B cell (primary cell): ENCODE data around the gene GIMAP2. TPM values are rescaled to one million over a fixed set of nuclear protein-coding genes. Genes with fewer than 3 reads are reported as not detected.

Source experiments
- ATAC-seq: fragments of 200-7000 bp; cut with Tn5 transposase; one replicate; pipeline ENCODE4 v1.10.0; 2021; ENCODE audit warnings: low read depth, mild to moderate bottlenecking, moderate number of reproducible peaks, moderate library complexity
- CTCF ChIA-PET: fragments of 350-600 bp; sonication (Branson Sonifier 250); formaldehyde crosslinking; loops from one replicate; lab custom pipeline; 2021; ENCODE audit warnings: antibody characterized with exemption, inconsistent platforms; lab: Charles Lee
- POLR2A ChIA-PET: fragments of 350-600 bp; sonication (Branson Sonifier 250); formaldehyde crosslinking; loops from one replicate; lab custom pipeline; 2021; ENCODE audit warnings: antibody characterized with exemption; lab: Charles Lee
- DNase-seq: peaks from one replicate; pipeline ENCODE4 v3.0.0; 2013
- H2AFZ ChIP-seq: 2 replicates; pipeline ENCODE4 v1.6.1; 2012; ENCODE audit warnings: mild to moderate bottlenecking, low read depth, low read length; ENCODE audit not compliant: insufficient read depth, poor library complexity, severe bottlenecking
- H3K27ac ChIP-seq, 2 donors: 1 replicate in 1 of 2; 2 replicates in 1 of 2; pipeline ENCODE4 v1.5.1; 2012 to 2013; ENCODE audit warnings: low read length in 2 of 2, mild to moderate bottlenecking in 2 of 2, moderate library complexity in 1 of 2
- H3K27me3 ChIP-seq, 4 experiments: fragments of 200-600 bp in 1 of 4; sonication (generic) in 1 of 4; replicated peaks in 1 of 4; 1 replicate in 2 of 4; 2 replicates in 2 of 4; pipeline versions ENCODE4 v1.6.1 to v1.7.0; 2013 to 2016; ENCODE audit warnings: low read length in 3 of 4, mild to moderate bottlenecking in 2 of 4, mixed read lengths in 1 of 4, moderate library complexity in 1 of 4; ENCODE audit not compliant: insufficient read depth in 4 of 4, control insufficient read depth in 3 of 4; ENCODE audit errors: control extremely low read depth in 1 of 4
- H3K36me3 ChIP-seq, 2 experiments: replicated peaks in 1 of 2; 1 replicate in 1 of 2; 2 replicates in 1 of 2; pipeline versions ENCODE4 v1.6.1 to v1.7.1; 2013; ENCODE audit warnings: low read length in 1 of 2; ENCODE audit not compliant: insufficient read depth in 2 of 2, control insufficient read depth in 1 of 2; ENCODE audit errors: control extremely low read depth in 1 of 2, extremely low read depth in 1 of 2
- H3K4me1 ChIP-seq, 2 donors: fragments of 200-600 bp in 1 of 2; sonication (generic) in 1 of 2; 1 replicate in 1 of 2; 2 replicates in 1 of 2; pipeline versions ENCODE4 v1.5.1 to v1.6.1; 2013 to 2017; ENCODE audit warnings: low read length in 2 of 2; ENCODE audit not compliant: control insufficient read depth in 2 of 2, insufficient read depth in 2 of 2
- H3K4me2 ChIP-seq: replicated peaks from 2 replicates; pipeline ENCODE3; 2012; ENCODE audit warnings: mild to moderate bottlenecking, low read depth, low read length; ENCODE audit not compliant: poor library complexity, severe bottlenecking
- H3K4me3 ChIP-seq, 5 experiments: fragments of 200-600 bp in 1 of 5; sonication (generic) in 1 of 5; 1 replicate in 3 of 5; 2 replicates in 2 of 5; pipeline versions ENCODE4 v1.5.1 to v1.7.0; 2011 to 2016; ENCODE audit warnings: low read length in 4 of 5, mild to moderate bottlenecking in 4 of 5, low read depth in 2 of 5, control low read depth in 1 of 5, moderate library complexity in 1 of 5; ENCODE audit not compliant: insufficient read depth in 1 of 5; ENCODE audit errors: control extremely low read depth in 1 of 5, extremely low read depth in 1 of 5
- H3K79me2 ChIP-seq: fragments of 200-600 bp; sonication (generic); one replicate; pipeline ENCODE4 v1.6.0; 2016; ENCODE audit warnings: low read length; ENCODE audit not compliant: control insufficient read depth, insufficient read depth
- H3K9ac ChIP-seq: fragments of 200-600 bp; sonication (generic); 2 replicates; pipeline ENCODE4 v1.6.1; 2017; ENCODE audit warnings: mild to moderate bottlenecking, low read length, moderate library complexity
- H3K9me3 ChIP-seq, 3 donors: one replicate each; pipeline versions ENCODE4 v1.6.1 to v1.7.1; 2013; ENCODE audit warnings: low read length in 2 of 3; ENCODE audit not compliant: control insufficient read depth in 2 of 3, insufficient read depth in 1 of 3; ENCODE audit errors: control extremely low read depth in 1 of 3
- H4K20me1 ChIP-seq: 2 replicates; pipeline ENCODE4 v1.6.0; 2012; ENCODE audit warnings: mild to moderate bottlenecking, low read length; ENCODE audit not compliant: insufficient read depth, control insufficient read depth, poor library complexity, severe bottlenecking
- H3K27ac Mint-ChIP-seq: one replicate; pipeline ENCODE4 v1.8.0; 2021; ENCODE audit warnings: mixed read lengths
- H3K27me3 Mint-ChIP-seq: one replicate; pipeline ENCODE4 v1.8.0; 2021; ENCODE audit warnings: mixed read lengths
- H3K4me1 Mint-ChIP-seq: one replicate; pipeline ENCODE4 v1.8.0; 2021; ENCODE audit warnings: mixed read lengths
- H3K4me3 Mint-ChIP-seq: one replicate; pipeline ENCODE4 v1.8.0; 2021; ENCODE audit warnings: mixed read lengths
- H3K9me3 Mint-ChIP-seq: one replicate; pipeline ENCODE4 v1.8.0; 2022; ENCODE audit warnings: mixed read lengths; ENCODE audit not compliant: insufficient read depth
- CTCF ChIP-seq: fragments of 200-600 bp; IDR thresholded peaks from one replicate; pipeline ENCODE4 v1.8.0; 2022; ENCODE audit warnings: antibody characterized with exemption, mild to moderate bottlenecking
- EZH2 ChIP-seq: IDR thresholded peaks from 2 replicates; pipeline ENCODE4 v1.6.1; 2012; ENCODE audit warnings: borderline replicate concordance, low read depth, mild to moderate bottlenecking, moderate library complexity, low read length; ENCODE audit not compliant: insufficient read depth, poor library complexity, severe bottlenecking
- WGBS: methylation state at CpG from one replicate; pipeline ENCODE4 v1.1.5; 2013; ENCODE audit warnings: missing lambda C conversion rate; ENCODE audit not compliant: insufficient coverage; 5-methylcytosine and 5-hydroxymethylcytosine counted together
- intact Hi-C: fragments of 100-400 bp; cut with micrococcal nuclease; formaldehyde crosslinking; loops from one replicate; pipeline ENCODE4 v1.10.0; 2022
- polyA plus RNA-seq: library from polyadenylated mRNA; depleted of rRNA; stranded (reverse); fragments of >200 nt; gene quantifications from 2 replicates; pipeline ENCODE4 v1.2.3, GENCODE V29; 2012
- total RNA-seq, 2 donors: library from RNA; stranded (reverse); fragments of 120-200 nt in 1 of 2; gene quantifications; 1 replicate in 1 of 2; 2 replicates in 1 of 2; pipeline versions ENCODE4 v1.2.3 to v1.2.4, GENCODE V29; 2013 to 2022

Gene GIMAP2
- total and polyA plus RNA-seq, 2 donors (not counting 1 experiment from before 2014, with no cell fraction given), result 13.2 to 18.1 TPM

- H3K9ac ChIP-seq, result no peak overlapping the region
- intact Hi-C loops, result no loop called here
- no peak overlapping the region for H2AFZ ChIP-seq
- no peak for DNase-seq
- H3K4me2 ChIP-seq, result no peak overlapping the region
- H4K20me1 ChIP-seq, result no peaks in the 10 kb centered on the region
- H3K4me3 ChIP-seq, result no peak overlapping the region
- H3K79me2 ChIP-seq, result no peaks in the 10 kb centered on the region
- H3K4me1 ChIP-seq, result peaks cover 6 to 12% of the 10 kb centered on the region in 2 donors
- H3K27ac ChIP-seq, result no peak overlapping the region
- peaks cover 7% of the 10 kb centered on the region for H3K27me3 Mint-ChIP-seq
- TF ChIP-seq CTCF (no peak), EZH2 (no peak)
- POLR2A ChIA-PET, result no interaction called here
- H3K27me3 ChIP-seq, result peaks cover 0 to 6% (median 1%) of the 10 kb centered on the region in 4 experiments
- no peak overlapping the region for H3K4me3 Mint-ChIP-seq
- peaks cover 7% of the 10 kb centered on the region for H3K4me1 Mint-ChIP-seq
- H3K9me3 ChIP-seq, result peaks cover 0 to 2% (median 0%) of the 10 kb centered on the region in 3 donors
- CTCF ChIA-PET, result no interaction called here
- no peak for ATAC-seq
- 84% methylated on average over 4 of the region's 5 CpGs for WGBS
- no peaks in the 10 kb centered on the region for H3K36me3 ChIP-seq
- H3K27ac Mint-ChIP-seq, result no peak overlapping the region
- peaks cover 2% of the 10 kb centered on the region for H3K9me3 Mint-ChIP-seq
These were observed 47.4 kb downstream of the GIMAP2 start for GRCh38 chr7:150732786-150733481.

GRCh38 chr7:150733482-150734095, 48.1 kb downstream of the GIMAP2 start:
- H3K79me2 ChIP-seq, result no peaks in the 10 kb centered on the region
- H3K4me2 ChIP-seq, result no peak overlapping the region
- DNase-seq (no peak), ATAC-seq (no peak)
- peaks cover 6 to 13% of the 10 kb centered on the region in 2 donors for H3K4me1 ChIP-seq
- intact Hi-C loops, result no loop called here
- CTCF ChIA-PET, result no interaction called here
- 67% methylated on average over 1 of the region's 5 CpGs for WGBS
- no peaks in the 10 kb centered on the region for H3K9me3 ChIP-seq
- no peak overlapping the region for H3K9ac ChIP-seq
- no peak overlapping the region for H3K4me3 ChIP-seq
- no peaks in the 10 kb centered on the region for H3K36me3 ChIP-seq
- Mint-ChIP-seq H3K4me1 (peaks cover 8% of the 10 kb centered on the region), H3K27me3 (peaks cover 12% of the 10 kb centered on the region), H3K27ac (no peak overlapping the region), H3K9me3 (peaks cover 2% of the 10 kb centered on the region), H3K4me3 (no peak overlapping the region)
- POLR2A ChIA-PET, result no interaction called here
- H3K27ac ChIP-seq, result no peak overlapping the region
- peaks cover 0 to 9% (median 4%) of the 10 kb centered on the region in 4 experiments for H3K27me3 ChIP-seq
- H4K20me1 ChIP-seq, result no peaks in the 10 kb centered on the region
- no peak for TF ChIP-seq CTCF
- no peak for TF ChIP-seq EZH2
- H2AFZ ChIP-seq, result no peak overlapping the region
